Activated CD4-positive, alpha-beta memory T cell treated with anti-CD3 and anti-CD28 coated beads, Interleukin-2, amount 10 ng/mL, durations not matched to agents 7 days and 5 days (primary cell): Measurements from ENCODE around the gene AVPR1B. TPM values are rescaled to one million over a fixed set of nuclear protein-coding genes. Genes with fewer than 3 reads are reported as not detected.

Source experiments
- CTCF ChIA-PET: fragments of 350-600 bp; sonication (Branson Sonifier 250); formaldehyde crosslinking; loops from one replicate; lab custom pipeline; 2021; ENCODE audit warnings: antibody characterized with exemption, inconsistent platforms; lab: Charles Lee
- POLR2A ChIA-PET: fragments of 350-600 bp; sonication (Branson Sonifier 250); formaldehyde crosslinking; loops from one replicate; lab custom pipeline; 2021; ENCODE audit warnings: antibody characterized with exemption; lab: Charles Lee
- DNase-seq: peaks from one replicate; pipeline ENCODE4 v3.0.0-alpha.2; 2020
- H3K27ac Mint-ChIP-seq: one replicate; pipeline ENCODE4 v1.8.0; 2021; ENCODE audit warnings: mild to moderate bottlenecking, mixed read lengths
- H3K27me3 Mint-ChIP-seq: one replicate; pipeline ENCODE4 v1.8.0; 2021; ENCODE audit warnings: mixed read lengths
- H3K36me3 Mint-ChIP-seq: one replicate; pipeline ENCODE4 v1.8.0; 2021; ENCODE audit warnings: low read depth, mixed read lengths
- H3K4me1 Mint-ChIP-seq: one replicate; pipeline ENCODE4 v1.8.0; 2021; ENCODE audit warnings: mixed read lengths
- H3K4me3 Mint-ChIP-seq: one replicate; pipeline ENCODE4 v1.8.0; 2021; ENCODE audit warnings: mild to moderate bottlenecking, mixed read lengths
- H3K9me3 Mint-ChIP-seq: one replicate; pipeline ENCODE4 v1.8.0; 2021; ENCODE audit warnings: mixed read lengths
- total RNA-seq, 2 experiments: library from RNA; stranded (reverse); gene quantifications; one replicate each; pipeline ENCODE4 v1.2.3, GENCODE V29; 2021

AVPR1B gene
- total RNA-seq, 2 experiments from 2014 or later = not detected

DNA sequence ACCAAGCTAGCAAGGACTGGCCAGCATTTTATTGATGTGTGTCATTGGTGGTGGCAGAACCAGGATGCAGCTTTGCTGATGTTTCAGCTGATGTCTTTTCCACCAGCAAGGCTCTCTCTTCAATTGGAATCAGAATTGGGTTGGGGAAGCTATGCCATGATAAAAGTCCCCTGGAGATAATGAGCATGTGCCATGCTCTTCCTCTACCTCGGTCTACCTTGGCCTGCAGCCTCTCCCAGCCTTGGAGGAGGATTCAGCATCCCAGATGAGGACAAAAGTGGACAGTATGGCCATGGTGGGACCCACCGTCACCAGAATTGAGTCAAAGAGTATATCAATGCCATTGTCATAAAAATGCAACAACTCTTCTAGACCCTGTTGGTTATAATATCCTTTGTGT is 8.6 kb downstream of the AVPR1B start:
- no peaks in the 10 kb centered on the region for H3K9me3 Mint-ChIP-seq
- H3K4me3 Mint-ChIP-seq = no peak overlapping the region
- H3K36me3 Mint-ChIP-seq = no peaks in the 10 kb centered on the region
- CTCF ChIA-PET = interaction anchor here (0.6 to 10.9 kb wide), 8 partner anchors 11 to 436 kb away, joined by 3 to 181 read pairs (median 4); no protein-coding TSS in a partner anchor
- peaks cover 4% of the 10 kb centered on the region for H3K27me3 Mint-ChIP-seq
- H3K27ac Mint-ChIP-seq = no peak overlapping the region
- POLR2A ChIA-PET = no interaction called here
- no peak for DNase-seq
- H3K4me1 Mint-ChIP-seq = peaks cover 3% of the 10 kb centered on the region

DNA sequence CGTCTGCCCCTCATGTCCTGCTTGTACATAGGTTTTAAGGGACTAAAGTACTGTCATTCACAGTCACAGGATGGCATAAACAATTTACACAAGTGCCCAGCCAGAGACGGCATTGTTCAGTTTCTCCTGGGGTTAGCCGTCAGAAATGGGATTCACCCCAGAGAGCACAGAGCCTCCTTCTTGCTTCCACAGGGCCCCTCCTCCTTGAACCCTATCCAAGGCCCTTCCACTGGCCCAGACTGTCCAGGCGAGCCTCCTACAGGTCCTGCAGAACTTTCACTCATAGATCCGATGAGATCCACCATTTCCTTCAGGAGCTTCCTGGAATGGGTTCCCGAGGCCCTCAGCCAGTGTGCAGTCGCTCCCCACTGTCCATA is 10.0 kb downstream of the AVPR1B start:
- peaks cover 3% of the 10 kb centered on the region for H3K4me1 Mint-ChIP-seq
- H3K4me3 Mint-ChIP-seq = no peak overlapping the region
- ChIA-PET POLR2A (interaction anchor here (1.1 kb wide), 1 partner anchor 76 kb away, joined by 4 read pairs; no protein-coding TSS in a partner anchor), CTCF (interaction anchor here (1.0 to 10.9 kb wide), 14 partner anchors 8 to 316 kb away, joined by 3 to 181 read pairs (median 5); no protein-coding TSS in a partner anchor)
- no peak for DNase-seq
- H3K27me3 Mint-ChIP-seq = peaks cover 11% of the 10 kb centered on the region
- no peak overlapping the region for H3K27ac Mint-ChIP-seq
- H3K9me3 Mint-ChIP-seq = no peaks in the 10 kb centered on the region
- H3K36me3 Mint-ChIP-seq = no peaks in the 10 kb centered on the region

DNA sequence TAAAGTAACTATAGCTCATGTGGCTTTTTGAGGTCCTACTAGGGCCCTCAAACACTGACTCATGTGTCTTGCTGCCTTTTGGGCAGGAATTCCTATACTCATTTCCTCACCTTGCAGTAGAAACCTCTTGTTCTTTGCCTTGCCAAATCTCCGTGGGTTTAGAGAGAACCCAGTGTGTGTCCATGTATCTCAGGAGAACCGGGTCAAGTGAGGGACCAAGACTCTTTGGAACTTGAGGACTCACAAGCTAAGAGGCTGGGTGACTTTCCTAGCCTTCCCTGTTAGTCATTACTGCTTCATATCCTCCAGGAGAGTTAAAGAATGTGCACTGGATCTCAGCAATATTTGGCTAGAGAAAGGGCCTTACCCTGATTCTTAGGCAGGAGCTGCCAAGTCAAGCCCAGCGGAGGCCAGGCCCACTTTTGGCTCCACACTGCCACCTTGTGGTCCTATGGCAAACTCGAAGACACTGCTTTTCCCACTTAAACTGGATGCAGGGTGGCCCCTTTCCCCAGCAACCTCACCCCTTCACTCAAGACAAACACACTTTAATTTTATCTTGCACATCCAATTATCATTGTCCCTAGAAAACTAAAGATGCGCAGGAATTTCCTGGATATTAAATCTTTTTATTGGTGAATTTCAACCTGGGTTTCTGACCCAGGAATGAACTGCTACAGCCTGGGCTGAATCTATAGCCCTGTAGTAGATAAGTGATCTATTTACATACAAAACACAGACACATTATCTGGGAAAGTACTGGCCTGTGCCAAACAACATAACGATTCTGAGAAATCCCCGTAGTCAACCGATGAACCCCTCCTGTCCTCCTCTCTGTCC is 10.6 kb downstream of the AVPR1B start:
- Mint-ChIP-seq H3K4me1 (peaks cover 3% of the 10 kb centered on the region), H3K27me3 (peaks cover 16% of the 10 kb centered on the region), H3K27ac (no peak overlapping the region), H3K4me3 (no peak overlapping the region), H3K9me3 (no peaks in the 10 kb centered on the region), H3K36me3 (no peaks in the 10 kb centered on the region)
- peak; percentile 81 for DNase-seq
- POLR2A ChIA-PET = interaction anchor here (1.1 kb wide), 1 partner anchor 76 kb away, joined by 4 read pairs; no protein-coding TSS in a partner anchor
- CTCF ChIA-PET = interaction anchor here (0.7 to 10.9 kb wide), 26 partner anchors 9 to 395 kb away, joined by 3 to 181 read pairs (median 4); no protein-coding TSS in a partner anchor

DNA sequence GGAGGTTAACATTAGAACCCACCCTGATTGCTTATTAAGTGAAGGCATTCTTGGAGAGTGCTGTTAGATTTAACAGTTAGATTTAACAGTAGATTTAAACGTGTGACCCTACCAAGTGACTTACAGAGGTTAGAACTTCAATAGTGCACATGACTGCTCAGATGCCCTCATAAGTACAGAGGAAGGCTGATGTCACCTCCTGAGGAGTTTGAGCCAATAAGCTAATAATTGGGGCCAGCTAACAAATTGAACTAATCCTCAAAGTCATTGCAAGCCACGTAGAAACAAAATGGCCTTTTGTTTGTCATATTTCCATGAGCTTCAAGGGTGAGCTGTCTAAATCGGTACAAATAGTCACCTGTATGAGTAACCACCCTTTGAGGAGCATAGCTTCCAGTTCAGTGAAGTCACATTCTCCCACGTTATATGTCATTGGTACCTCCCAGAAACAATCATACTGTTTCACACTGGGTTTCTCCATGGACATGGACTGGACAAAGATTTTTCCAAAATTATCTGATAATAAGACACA is 11.7 kb downstream of the AVPR1B start:
- peaks cover 23% of the 10 kb centered on the region for H3K27me3 Mint-ChIP-seq
- peaks cover 3% of the 10 kb centered on the region for H3K4me1 Mint-ChIP-seq
- no peak overlapping the region for H3K27ac Mint-ChIP-seq
- ChIA-PET POLR2A (interaction anchor here (1.1 kb wide), 1 partner anchor 75 kb away, joined by 5 read pairs; no protein-coding TSS in a partner anchor), CTCF (interaction anchor here (0.5 to 10.9 kb wide), 20 partner anchors 9 to 394 kb away, joined by 3 to 181 read pairs (median 4); no protein-coding TSS in a partner anchor)
- H3K36me3 Mint-ChIP-seq = no peaks in the 10 kb centered on the region
- DNase-seq = no peak
- no peak overlapping the region for H3K4me3 Mint-ChIP-seq
- no peaks in the 10 kb centered on the region for H3K9me3 Mint-ChIP-seq

DNA sequence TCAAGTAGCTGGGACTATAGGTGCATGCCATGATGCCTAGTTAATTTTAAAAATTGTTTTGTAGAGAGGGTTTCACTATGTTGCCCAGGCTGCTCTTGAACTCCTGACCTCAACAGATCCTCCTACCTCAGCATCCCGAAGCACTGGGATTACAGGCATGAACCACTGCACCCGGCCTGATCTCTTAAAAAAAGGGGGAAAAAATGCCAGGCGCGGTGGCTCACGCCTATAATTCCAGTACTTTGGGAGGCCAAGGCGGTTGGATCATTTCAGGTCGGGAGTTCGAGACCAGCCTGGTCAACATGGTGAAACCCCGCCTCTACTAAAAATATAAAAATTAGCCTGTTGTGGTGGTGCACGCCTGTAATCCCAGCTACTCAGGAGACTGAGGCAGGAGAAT is 13.2 kb downstream of the AVPR1B start:
- DNase-seq = no peak
- CTCF ChIA-PET = interaction anchor here (1.3 to 10.9 kb wide), 3 partner anchors 72 to 127 kb away, joined by 5 to 181 read pairs (median 46); no protein-coding TSS in a partner anchor
- H3K4me3 Mint-ChIP-seq = no peak overlapping the region
- H3K4me1 Mint-ChIP-seq = peaks cover 3% of the 10 kb centered on the region
- H3K27me3 Mint-ChIP-seq = peaks cover 25% of the 10 kb centered on the region
- no peaks in the 10 kb centered on the region for H3K9me3 Mint-ChIP-seq
- POLR2A ChIA-PET = no interaction called here
- H3K27ac Mint-ChIP-seq = no peak overlapping the region
- no peaks in the 10 kb centered on the region for H3K36me3 Mint-ChIP-seq

DNA sequence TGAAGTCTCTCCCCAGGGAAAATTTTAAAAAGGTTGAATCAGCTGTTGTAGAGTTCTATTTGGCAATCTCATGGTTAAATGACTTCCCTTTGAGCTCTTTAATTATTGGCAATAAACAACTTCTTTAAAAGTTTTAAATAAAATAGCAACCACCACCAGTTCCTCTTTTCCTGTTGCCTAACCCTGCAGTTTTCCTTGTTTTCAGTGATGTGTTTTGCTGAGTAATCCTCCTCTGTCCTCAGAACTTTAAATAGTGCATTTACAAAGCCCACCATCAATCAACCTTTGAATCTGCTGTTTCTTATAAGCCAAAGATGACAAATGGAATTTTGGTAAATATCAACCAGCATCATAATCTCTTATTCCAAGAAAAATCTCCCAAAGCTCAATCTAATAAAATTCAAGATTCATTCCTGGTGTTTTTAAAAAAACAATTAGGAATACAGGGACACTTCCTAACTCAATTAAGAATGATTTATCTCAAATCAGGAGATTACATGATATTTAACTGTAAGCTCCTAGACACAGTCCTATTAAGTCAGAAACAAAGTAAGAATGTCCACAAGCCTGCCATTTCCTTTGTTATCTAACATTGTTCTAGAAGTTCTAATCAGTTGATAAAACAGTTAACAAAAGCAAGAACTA is 14.8 kb downstream of the AVPR1B start:
- Mint-ChIP-seq H3K27me3 (peaks cover 30% of the 10 kb centered on the region), H3K9me3 (no peaks in the 10 kb centered on the region), H3K4me3 (no peak overlapping the region), H3K4me1 (peaks cover 3% of the 10 kb centered on the region), H3K27ac (no peak overlapping the region), H3K36me3 (no peaks in the 10 kb centered on the region)
- ChIA-PET POLR2A (no interaction called here), CTCF (interaction anchor here (1.1 to 10.9 kb wide), 3 partner anchors 71 to 184 kb away, joined by 3 to 181 read pairs (median 3); no protein-coding TSS in a partner anchor)
- no peak for DNase-seq

DNA sequence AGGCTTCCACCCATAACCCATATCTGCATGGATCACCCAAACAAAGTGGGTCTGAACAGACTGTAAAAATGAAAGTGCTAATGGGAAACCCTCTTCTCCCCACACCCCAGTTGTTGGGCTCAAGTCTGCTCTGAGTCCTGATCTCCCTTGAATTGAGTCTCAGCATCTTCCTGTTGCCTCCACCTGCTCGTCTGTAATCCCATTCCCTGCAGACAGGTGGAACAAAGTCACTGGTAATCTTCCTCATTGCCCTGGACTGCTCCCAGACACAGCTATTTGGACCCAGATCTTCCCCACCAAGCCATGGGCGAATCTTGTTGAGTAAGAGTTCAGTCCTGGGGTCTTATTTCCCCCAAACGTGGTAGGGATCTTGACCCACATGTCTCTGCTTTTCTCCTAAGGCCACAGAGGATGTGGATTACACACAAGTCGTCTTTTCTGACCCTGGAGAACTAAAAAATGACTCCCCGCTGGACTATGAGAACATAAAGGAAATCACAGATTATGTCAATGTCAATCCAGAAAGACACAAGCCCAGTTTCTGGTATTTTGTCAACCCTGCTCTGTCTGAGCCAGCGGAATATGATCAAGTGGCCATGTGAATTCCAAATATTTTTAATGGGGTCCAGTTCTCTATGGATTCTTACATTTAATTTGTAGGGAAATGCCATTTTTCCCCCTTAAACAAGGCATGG is 15.7 kb downstream of the AVPR1B start:
- DNase-seq = no peak
- no peak overlapping the region for H3K4me3 Mint-ChIP-seq

DNA sequence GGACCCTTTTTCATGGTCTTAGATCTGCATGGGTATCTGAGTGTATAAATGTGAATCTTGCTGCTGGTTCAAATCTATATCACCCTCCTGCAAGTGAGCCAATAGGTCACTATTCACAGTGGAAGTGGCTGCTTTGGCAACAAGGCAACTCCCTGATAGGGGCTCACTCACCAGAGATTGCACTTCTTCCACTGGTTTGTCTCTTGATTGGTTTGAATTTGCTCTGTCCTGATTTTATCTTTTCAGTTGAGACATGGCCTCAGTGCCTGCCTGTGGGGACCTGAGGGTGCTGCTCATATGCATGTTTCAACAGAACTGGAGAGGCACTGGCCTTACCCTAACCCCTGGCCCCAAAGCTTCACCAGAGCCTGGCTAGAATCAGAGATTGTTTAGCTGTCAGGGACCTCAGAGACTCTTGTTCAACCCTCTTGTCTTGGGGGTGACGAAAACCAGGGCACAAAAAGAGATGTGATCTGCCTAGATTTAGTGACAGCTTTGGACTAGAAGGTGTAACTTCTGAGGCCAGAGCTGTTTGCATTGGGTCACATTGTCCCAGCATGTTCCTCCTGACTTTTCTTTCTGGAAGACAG is 16.9 kb downstream of the AVPR1B start:
- POLR2A ChIA-PET = no interaction called here
- H3K36me3 Mint-ChIP-seq = no peaks in the 10 kb centered on the region
- CTCF ChIA-PET = no interaction called here
- no peak for DNase-seq
- no peak overlapping the region for H3K27ac Mint-ChIP-seq
- no peak overlapping the region for H3K4me3 Mint-ChIP-seq
- H3K9me3 Mint-ChIP-seq = no peaks in the 10 kb centered on the region
- H3K4me1 Mint-ChIP-seq = peaks cover 3% of the 10 kb centered on the region
- peaks cover 38% of the 10 kb centered on the region for H3K27me3 Mint-ChIP-seq

More for the DNA sequence above, 15.7 kb downstream of the AVPR1B start:
- CTCF ChIA-PET = interaction anchor here (1.3 to 10.9 kb wide), 2 partner anchors 70 to 124 kb away, joined by 3 to 181 read pairs; no protein-coding TSS in a partner anchor
- no peaks in the 10 kb centered on the region for H3K9me3 Mint-ChIP-seq
- H3K27me3 Mint-ChIP-seq = peaks cover 36% of the 10 kb centered on the region
- H3K27ac Mint-ChIP-seq = no peak overlapping the region
- H3K4me1 Mint-ChIP-seq = peaks cover 3% of the 10 kb centered on the region
- POLR2A ChIA-PET = no interaction called here
- no peaks in the 10 kb centered on the region for H3K36me3 Mint-ChIP-seq

DNA sequence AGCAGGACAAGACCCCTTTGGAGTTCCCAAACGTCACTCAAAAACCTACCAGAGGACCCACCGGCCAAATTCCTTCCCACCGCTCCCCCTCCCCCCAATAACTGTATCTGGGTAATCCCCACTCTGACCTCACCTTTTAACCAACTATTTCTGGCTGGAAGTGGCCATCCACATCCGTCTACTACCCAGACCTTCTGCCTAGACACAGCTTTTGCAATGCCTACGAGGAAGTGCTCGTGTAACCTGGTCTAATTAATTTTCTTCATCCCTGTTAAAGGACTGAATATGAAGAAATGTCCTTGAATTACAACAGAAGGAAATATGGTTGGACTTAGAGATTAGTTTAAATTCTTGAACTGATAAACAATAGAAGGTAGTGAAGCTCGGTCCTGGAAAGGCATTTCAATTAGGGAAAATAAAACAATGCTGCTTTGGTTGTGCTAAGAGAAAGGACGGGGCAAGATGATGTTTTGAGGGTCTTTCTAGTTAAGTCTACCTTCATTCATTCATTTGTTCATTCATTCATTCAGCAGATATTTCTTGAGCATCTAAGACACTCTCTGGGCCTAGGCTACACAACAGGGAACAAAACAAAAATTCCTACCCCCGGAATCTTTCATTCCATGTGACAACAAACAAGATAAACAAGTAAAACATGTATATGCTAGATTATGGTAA is 18.8 kb downstream of the AVPR1B start:
- POLR2A ChIA-PET = no interaction called here
- H3K9me3 Mint-ChIP-seq = no peaks in the 10 kb centered on the region
- H3K36me3 Mint-ChIP-seq = no peaks in the 10 kb centered on the region
- peaks cover 42% of the 10 kb centered on the region for H3K27me3 Mint-ChIP-seq
- H3K4me1 Mint-ChIP-seq = no peaks in the 10 kb centered on the region
- H3K4me3 Mint-ChIP-seq = no peak overlapping the region
- CTCF ChIA-PET = interaction anchor here (0.8 to 2.6 kb wide), 2 partner anchors 8 to 10 kb away, joined by 3 to 10 read pairs; no protein-coding TSS in a partner anchor
- no peak overlapping the region for H3K27ac Mint-ChIP-seq
- DNase-seq = no peak

DNA sequence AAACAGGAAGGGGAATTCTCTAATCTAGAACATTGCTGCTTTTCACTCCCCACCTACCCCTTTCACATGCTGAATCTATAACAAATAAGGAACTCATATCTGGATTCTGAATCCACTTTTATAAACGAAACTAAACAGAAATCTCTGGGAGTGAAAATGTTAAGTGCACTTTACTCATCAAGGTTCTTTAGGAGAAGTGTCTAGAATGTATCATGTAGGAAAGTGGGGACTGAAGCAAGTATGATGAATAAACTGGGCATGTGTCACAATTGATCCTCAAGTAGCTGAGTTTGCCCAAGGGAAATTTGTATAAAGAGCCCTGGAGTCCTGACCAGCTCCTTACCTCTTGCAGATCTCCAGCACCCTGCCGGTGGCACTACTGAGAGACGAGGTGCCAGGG is 19.8 kb downstream of the AVPR1B start:
- Mint-ChIP-seq H3K4me3 (no peak overlapping the region), H3K27ac (no peak overlapping the region), H3K36me3 (no peaks in the 10 kb centered on the region), H3K9me3 (no peaks in the 10 kb centered on the region), H3K4me1 (no peaks in the 10 kb centered on the region), H3K27me3 (peaks cover 39% of the 10 kb centered on the region)
- DNase-seq = no peak
- POLR2A ChIA-PET = no interaction called here
- CTCF ChIA-PET = interaction anchor here (0.8 to 2.6 kb wide), 2 partner anchors 9 to 11 kb away, joined by 3 to 10 read pairs; no protein-coding TSS in a partner anchor

DNA sequence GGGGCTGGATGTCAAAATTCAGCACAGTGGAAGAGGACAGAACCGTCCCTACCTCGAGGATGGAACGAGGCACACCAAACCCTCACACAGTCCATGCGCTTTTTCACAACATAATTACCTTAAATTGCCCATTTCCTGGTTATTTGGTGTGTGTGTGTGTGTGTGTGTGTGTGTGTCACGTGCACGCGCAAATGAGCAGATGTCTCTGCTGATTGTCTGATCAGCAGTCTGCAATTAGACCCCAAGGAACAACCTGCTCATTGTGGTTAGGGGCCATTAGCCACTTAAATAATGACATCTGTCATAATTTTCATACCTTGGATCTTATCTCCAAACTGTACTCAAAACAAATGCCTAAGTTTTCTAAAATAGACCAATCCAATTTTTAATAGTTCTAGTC is 23.2 kb downstream of the AVPR1B start:
- no peaks in the 10 kb centered on the region for H3K36me3 Mint-ChIP-seq
- CTCF ChIA-PET = interaction anchor here (1.3 to 1.8 kb wide), 2 partner anchors 12 to 383 kb away, joined by 3 to 7 read pairs; no protein-coding TSS in a partner anchor
- H3K9me3 Mint-ChIP-seq = no peaks in the 10 kb centered on the region
- no peak for DNase-seq
- no peaks in the 10 kb centered on the region for H3K4me1 Mint-ChIP-seq
- POLR2A ChIA-PET = no interaction called here
- no peak overlapping the region for H3K27ac Mint-ChIP-seq
- H3K4me3 Mint-ChIP-seq = no peak overlapping the region
- peaks cover 26% of the 10 kb centered on the region for H3K27me3 Mint-ChIP-seq
